ENCODE measurements around the gene PLEKHG4B.
"Not testable (repeated sequence)": the region's sequence is repeated elsewhere in the genome, so short reads cannot be mapped to it uniquely, and the experiment has no call there.

The PLEKHG4B gene

DNA sequence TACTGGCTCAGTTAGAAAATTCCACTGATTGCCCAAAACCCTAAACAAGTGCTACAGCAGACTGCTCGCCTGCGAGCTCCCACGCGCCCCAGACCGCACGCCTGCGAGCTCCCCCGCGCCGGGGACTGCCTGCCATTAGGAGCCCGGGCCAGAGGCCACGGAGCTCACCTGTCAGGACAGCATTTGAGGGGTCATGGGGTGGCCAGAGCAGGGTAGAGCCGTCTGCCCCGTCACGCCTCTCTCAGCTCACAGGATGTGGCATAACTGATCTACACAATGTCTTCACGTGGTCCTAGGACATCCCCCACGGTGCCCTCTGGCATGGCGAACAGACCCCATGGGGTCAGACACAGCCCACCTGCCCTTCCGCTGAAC lies 70.2 kb downstream of the PLEKHG4B start:
- Histone ChIP-seq H3K36me3 (replicated peaks) (no peaks in the 10 kb centered on the region), H3K4me3 (ENCODE audit: low read depth, low read length) (no peak overlapping the region), H3K27ac (no peak overlapping the region), H3K27me3 (replicated peaks) (no peaks in the 10 kb centered on the region)
- no peak for DNase-seq
- TF ChIP-seq, protein P1, sequence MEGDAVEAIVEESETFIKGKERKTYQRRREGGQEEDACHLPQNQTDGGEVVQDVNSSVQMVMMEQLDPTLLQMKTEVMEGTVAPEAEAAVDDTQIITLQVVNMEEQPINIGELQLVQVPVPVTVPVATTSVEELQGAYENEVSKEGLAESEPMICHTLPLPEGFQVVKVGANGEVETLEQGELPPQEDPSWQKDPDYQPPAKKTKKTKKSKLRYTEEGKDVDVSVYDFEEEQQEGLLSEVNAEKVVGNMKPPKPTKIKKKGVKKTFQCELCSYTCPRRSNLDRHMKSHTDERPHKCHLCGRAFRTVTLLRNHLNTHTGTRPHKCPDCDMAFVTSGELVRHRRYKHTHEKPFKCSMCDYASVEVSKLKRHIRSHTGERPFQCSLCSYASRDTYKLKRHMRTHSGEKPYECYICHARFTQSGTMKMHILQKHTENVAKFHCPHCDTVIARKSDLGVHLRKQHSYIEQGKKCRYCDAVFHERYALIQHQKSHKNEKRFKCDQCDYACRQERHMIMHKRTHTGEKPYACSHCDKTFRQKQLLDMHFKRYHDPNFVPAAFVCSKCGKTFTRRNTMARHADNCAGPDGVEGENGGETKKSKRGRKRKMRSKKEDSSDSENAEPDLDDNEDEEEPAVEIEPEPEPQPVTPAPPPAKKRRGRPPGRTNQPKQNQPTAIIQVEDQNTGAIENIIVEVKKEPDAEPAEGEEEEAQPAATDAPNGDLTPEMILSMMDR (IDR thresholded peaks at IDR 0.05; ENCODE audit: low read depth, low read length, missing control alignments): no peak
- in situ Hi-C loops (cut with HindIII; ENCODE audit: low pct_ligation_motif_present, low sequenced_read_pairs): no loop called here

DNA sequence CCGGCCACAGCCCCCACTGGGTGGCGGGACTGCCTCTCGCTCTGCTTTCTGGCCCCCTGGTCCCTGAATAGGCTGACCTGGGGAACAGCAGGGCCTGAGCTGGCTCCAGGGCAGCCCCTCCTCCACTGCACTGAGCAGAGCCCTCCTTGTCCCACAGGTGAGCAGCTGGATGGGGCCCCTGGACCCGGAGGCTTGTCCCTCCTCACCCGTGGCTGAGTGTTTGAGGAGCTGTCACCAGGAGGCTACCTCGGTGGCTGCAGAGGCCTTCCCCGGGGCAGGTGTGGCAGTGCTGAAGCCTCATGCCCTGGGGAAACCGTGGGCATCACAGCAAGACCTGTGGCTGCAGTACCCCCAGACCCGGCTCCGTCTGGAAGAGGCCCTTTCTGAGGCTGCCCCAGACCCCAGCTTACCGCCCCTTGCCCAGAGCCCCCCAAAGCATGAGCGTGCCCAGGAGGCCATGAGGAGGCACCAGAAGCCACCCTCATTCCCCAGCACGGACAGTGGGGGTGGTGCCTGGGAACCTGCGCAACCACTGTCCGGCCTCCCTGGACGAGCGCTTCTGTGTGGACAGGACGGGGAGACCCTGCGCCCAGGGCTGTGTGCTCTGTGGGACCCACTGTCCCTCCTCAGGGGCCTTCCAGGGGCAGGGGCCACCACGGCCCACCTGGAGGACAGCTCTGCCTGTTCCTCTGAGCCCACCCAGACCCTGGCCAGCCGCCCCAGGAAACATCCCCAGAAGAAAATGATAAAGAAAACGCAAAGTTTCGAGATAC lies 70.8 kb downstream of the PLEKHG4B start:
- no peak overlapping the region for H3K4me3 ChIP-seq (ENCODE audit: low read depth, low read length)
- in situ Hi-C loops (cut with HindIII; ENCODE audit: low pct_ligation_motif_present, low sequenced_read_pairs): no loop called here
- H3K27ac ChIP-seq: no peak overlapping the region
- TF ChIP-seq, protein P1 (IDR thresholded peaks at IDR 0.05; ENCODE audit: low read depth, low read length, missing control alignments): no peak
- H3K27me3 ChIP-seq (replicated peaks): no peaks in the 10 kb centered on the region
- H3K36me3 ChIP-seq (replicated peaks): no peaks in the 10 kb centered on the region
- no peak for DNase-seq

DNA sequence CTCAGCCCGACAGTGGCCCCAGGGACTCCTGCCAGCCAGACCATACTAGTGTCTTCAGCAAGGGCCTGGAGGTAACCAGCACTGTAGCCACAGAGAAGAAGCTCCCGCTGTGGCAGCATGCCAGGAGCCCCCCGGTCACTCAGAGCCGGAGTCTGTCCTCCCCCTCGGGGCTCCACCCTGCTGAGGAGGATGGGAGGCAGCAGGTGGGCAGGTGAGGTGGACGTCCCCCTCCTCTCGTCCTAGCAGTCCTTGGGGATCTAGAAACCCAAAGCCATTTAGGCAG lies 71.3 kb downstream of the PLEKHG4B start:
- in situ Hi-C loops (cut with HindIII; ENCODE audit: low pct_ligation_motif_present, low sequenced_read_pairs): no loop called here
- H3K27me3 ChIP-seq (replicated peaks): no peaks in the 10 kb centered on the region
- H3K4me3 ChIP-seq (ENCODE audit: low read depth, low read length): no peak overlapping the region
- TF ChIP-seq, protein P1 (IDR thresholded peaks at IDR 0.05; ENCODE audit: low read depth, low read length, missing control alignments): no peak
- no peak for DNase-seq
- H3K27ac ChIP-seq: no peak overlapping the region
- H3K36me3 ChIP-seq (replicated peaks): no peaks in the 10 kb centered on the region

DNA sequence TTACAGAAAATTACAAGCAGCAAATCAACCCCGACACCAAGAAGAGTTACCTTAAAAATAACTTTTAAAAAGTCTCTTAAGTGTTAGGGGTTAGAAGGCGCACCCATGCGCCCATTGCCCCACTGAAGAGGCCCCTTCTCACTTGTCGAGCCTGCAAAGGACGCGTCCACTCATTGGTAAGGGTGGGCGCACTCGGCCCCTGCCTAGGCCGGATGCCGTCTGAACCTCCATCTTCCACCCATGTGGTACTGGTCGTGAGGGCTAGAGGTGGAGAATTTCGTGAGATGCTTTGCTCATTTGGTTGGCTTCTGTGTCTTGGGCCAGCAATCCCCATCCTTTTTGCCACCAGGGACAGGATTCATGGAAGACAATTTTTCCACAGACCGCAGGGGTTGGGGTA lies 71.9 kb downstream of the PLEKHG4B start:
- TF ChIP-seq, protein P1 (IDR thresholded peaks at IDR 0.05; ENCODE audit: low read depth, low read length, missing control alignments): no peak
- no peaks in the 10 kb centered on the region for H3K36me3 ChIP-seq (replicated peaks)
- no peak overlapping the region for H3K4me3 ChIP-seq (ENCODE audit: low read depth, low read length)
- H3K27ac ChIP-seq: no peak overlapping the region
- no peak for DNase-seq
- H3K27me3 ChIP-seq (replicated peaks): no peaks in the 10 kb centered on the region
- in situ Hi-C loops (cut with HindIII; ENCODE audit: low pct_ligation_motif_present, low sequenced_read_pairs): no loop called here

DNA sequence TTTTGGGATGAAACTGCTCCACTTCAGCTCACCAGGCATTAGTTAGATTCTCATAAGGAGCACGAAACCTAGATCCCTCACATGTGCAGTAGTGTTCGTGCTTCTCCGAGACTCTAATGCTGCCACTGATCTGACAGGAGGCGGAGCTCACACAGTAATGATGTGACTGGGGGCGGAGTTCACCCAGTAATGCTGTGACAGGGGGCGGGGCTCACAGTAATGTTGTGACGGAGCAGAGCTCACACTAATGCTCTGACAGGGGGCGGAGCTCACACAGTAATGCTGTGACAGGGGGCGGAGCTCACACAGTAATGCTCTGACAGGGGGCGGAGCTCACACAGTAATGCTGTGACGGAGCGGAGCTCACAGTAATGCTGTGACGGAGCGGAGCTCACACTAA lies 72.3 kb downstream of the PLEKHG4B start:
- Histone ChIP-seq H3K27ac (no peak overlapping the region), H3K36me3 (replicated peaks) (no peaks in the 10 kb centered on the region), H3K4me3 (ENCODE audit: low read depth, low read length) (no peak overlapping the region), H3K27me3 (replicated peaks) (no peaks in the 10 kb centered on the region)
- in situ Hi-C loops (cut with HindIII; ENCODE audit: low pct_ligation_motif_present, low sequenced_read_pairs): no loop called here
- no peak for DNase-seq
- TF ChIP-seq, protein P1 (IDR thresholded peaks at IDR 0.05; ENCODE audit: low read depth, low read length, missing control alignments): no peak

DNA sequence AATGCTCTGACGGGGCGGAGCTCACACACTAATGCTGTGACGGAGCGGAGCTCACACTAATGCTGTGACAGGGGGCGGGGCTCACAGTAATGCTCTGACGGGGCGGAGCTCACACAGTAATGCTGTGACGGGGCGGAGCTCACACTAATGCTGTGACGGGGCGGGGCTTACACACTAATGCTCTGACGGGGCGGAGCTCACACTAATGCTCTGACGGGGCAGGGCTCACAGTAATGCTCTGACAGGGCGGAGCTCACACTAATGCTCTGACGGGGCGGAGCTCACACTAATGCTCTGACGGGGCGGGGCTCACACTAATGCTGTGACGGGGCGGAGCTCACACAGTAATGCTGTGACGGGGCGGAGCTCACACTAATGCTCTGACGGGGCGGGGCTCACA lies 72.8 kb downstream of the PLEKHG4B start:
- in situ Hi-C loops (cut with HindIII; ENCODE audit: low pct_ligation_motif_present, low sequenced_read_pairs); DNase-seq; H3K4me3 ChIP-seq (ENCODE audit: low read depth, low read length); H3K27me3 ChIP-seq (replicated peaks); H3K36me3 ChIP-seq (replicated peaks); H3K27ac ChIP-seq: not testable (repeated sequence)

Measured in brain microvascular endothelial cell (primary cell).